Trophoblast cell (in vitro differentiated cells and primary cell): ENCODE data around the gene GOLIM4.
A peak's percentile ranks its signal among the peaks of the same experiment; 100 is the strongest.

Experiments
- DNase-seq, 2 donors: peaks; one replicate each; pipeline ENCODE4 v3.0.0-alpha.2; 2016
- H2AFZ ChIP-seq: 2 replicates; pipeline ENCODE4 v1.6.1; 2013; ENCODE audit warnings: low read length, moderate library complexity, mild to moderate bottlenecking; ENCODE audit not compliant: insufficient read depth, poor library complexity
- H2AK5ac ChIP-seq: 2 replicates; pipeline ENCODE4 v1.6.1; 2013; ENCODE audit warnings: mild to moderate bottlenecking, low read length
- H2BK120ac ChIP-seq: 2 replicates; pipeline ENCODE4 v1.6.1; 2013; ENCODE audit warnings: low read length, mild to moderate bottlenecking, moderate library complexity; ENCODE audit not compliant: insufficient read depth, poor library complexity
- H2BK12ac ChIP-seq: 2 replicates; pipeline ENCODE4 v1.6.1; 2013; ENCODE audit warnings: mild to moderate bottlenecking, low read length, moderate library complexity
- H2BK5ac ChIP-seq: 2 replicates; pipeline ENCODE4 v1.6.1; 2013; ENCODE audit warnings: low read length, low read depth, moderate library complexity, mild to moderate bottlenecking; ENCODE audit not compliant: poor library complexity
- H3K14ac ChIP-seq: 2 replicates; pipeline ENCODE4 v1.6.1; 2013; ENCODE audit warnings: mild to moderate bottlenecking, low read length
- H3K18ac ChIP-seq: 2 replicates; pipeline ENCODE4 v1.6.1; 2013; ENCODE audit warnings: mild to moderate bottlenecking, low read length
- H3K23ac ChIP-seq: 2 replicates; pipeline ENCODE4 v1.6.1; 2013; ENCODE audit warnings: low read length
- H3K27ac ChIP-seq: 2 replicates; pipeline ENCODE4 v1.5.1; 2013; ENCODE audit warnings: low read depth, mild to moderate bottlenecking, inconsistent platforms, low read length, moderate library complexity
- H3K27me3 ChIP-seq: 2 replicates; pipeline ENCODE4 v1.6.1; 2013; ENCODE audit warnings: inconsistent platforms, mild to moderate bottlenecking, low read length, moderate library complexity; ENCODE audit not compliant: insufficient read depth
- H3K36me3 ChIP-seq, 2 experiments: 1 replicate in 1 of 2; 2 replicates in 1 of 2; pipeline ENCODE4 v1.6.1; 2013; ENCODE audit warnings: low read length in 2 of 2, mild to moderate bottlenecking in 2 of 2, moderate library complexity in 1 of 2; ENCODE audit not compliant: insufficient read depth in 2 of 2, control insufficient read depth in 1 of 2
- H3K4ac ChIP-seq: 2 replicates; pipeline ENCODE4 v1.6.1; 2013; ENCODE audit warnings: low read depth, mild to moderate bottlenecking, low read length, moderate library complexity
- H3K4me1 ChIP-seq, 2 experiments: 1 replicate in 1 of 2; 2 replicates in 1 of 2; pipeline ENCODE4 v1.6.1; 2013; ENCODE audit warnings: low read length in 2 of 2, mild to moderate bottlenecking in 2 of 2, moderate library complexity in 1 of 2; ENCODE audit not compliant: insufficient read depth in 2 of 2, control insufficient read depth in 1 of 2
- H3K4me2 ChIP-seq: 2 replicates; pipeline ENCODE4 v1.6.1; 2013; ENCODE audit warnings: inconsistent platforms, mild to moderate bottlenecking, low read length, moderate library complexity
- H3K4me3 ChIP-seq: 2 replicates; pipeline ENCODE4 v1.5.1; 2013; ENCODE audit warnings: mild to moderate bottlenecking, low read depth, low read length, inconsistent platforms
- H3K79me1 ChIP-seq: one replicate; pipeline ENCODE4 v1.6.1; 2013; ENCODE audit warnings: low read length
- H3K79me2 ChIP-seq: 2 replicates; pipeline ENCODE4 v1.6.1; 2013; ENCODE audit warnings: low read length, mild to moderate bottlenecking; ENCODE audit not compliant: control insufficient read depth, insufficient read depth, poor library complexity
- H3K9ac ChIP-seq: 2 replicates; pipeline ENCODE4 v1.6.1; 2013; ENCODE audit warnings: mild to moderate bottlenecking, low read length
- H3K9me3 ChIP-seq: 2 replicates; pipeline ENCODE4 v1.6.1; 2013; ENCODE audit warnings: low read depth, mild to moderate bottlenecking, control low read depth, inconsistent platforms, low read length; ENCODE audit not compliant: insufficient read depth
- H4K12ac ChIP-seq: 2 replicates; pipeline ENCODE4 v1.6.1; 2013; ENCODE audit warnings: low read depth, mild to moderate bottlenecking, low read length, moderate library complexity
- H4K8ac ChIP-seq: 2 replicates; pipeline ENCODE4 v1.6.1; 2013; ENCODE audit warnings: low read depth, mild to moderate bottlenecking, low read length, moderate library complexity
- H4K91ac ChIP-seq: one replicate; pipeline ENCODE4 v1.6.1; 2013; ENCODE audit warnings: low read depth, mild to moderate bottlenecking, low read length, moderate library complexity
- whole genome bisulfite sequencing: extraction: QIAGEN DNeasy Blood & Tissue Kit; methylation state at CpG from one replicate; pipeline ENCODE4 v1.1.7; 2013; ENCODE audit warnings: missing lambda C conversion rate; ENCODE audit not compliant: insufficient read length, insufficient coverage; ENCODE audit errors: extremely low coverage; 5-methylcytosine and 5-hydroxymethylcytosine counted together

GOLIM4 gene

GRCh38 chr3:167992381-167992780, 103.3 kb downstream of the GOLIM4 start:
- Histone ChIP-seq H3K27ac (no peak overlapping the region), H3K4me3 (no peak overlapping the region), H3K79me1 (no peaks in the 10 kb centered on the region), H3K23ac (no peak overlapping the region), H4K12ac (no peak overlapping the region), H3K9ac (no peak overlapping the region), H2BK12ac (no peak overlapping the region), H3K14ac (no peak overlapping the region), H3K9me3 (no peaks in the 10 kb centered on the region), H3K36me3 (no peaks in the 10 kb centered on the region), H3K4me1 (no peaks in the 10 kb centered on the region), H4K8ac (no peak overlapping the region), H4K91ac (no peak overlapping the region), H3K4ac (no peak overlapping the region), H3K27me3 (no peaks in the 10 kb centered on the region), H3K18ac (no peak overlapping the region), H2BK120ac (no peak overlapping the region), H2BK5ac (no peak overlapping the region), H2AK5ac (no peak overlapping the region), H2AFZ (no peak overlapping the region), H3K4me2 (no peak overlapping the region), H3K79me2 (no peaks in the 10 kb centered on the region)
- DNase-seq = no peak
- no CpG with 5 or more reads among the region's 1 CpG for WGBS

GRCh38 chr3:167991213-167991612, 104.5 kb downstream of the GOLIM4 start:
- Histone ChIP-seq H4K12ac (no peak overlapping the region), H4K8ac (no peak overlapping the region), H3K4me2 (no peak overlapping the region), H2BK120ac (no peak overlapping the region), H3K9me3 (no peaks in the 10 kb centered on the region), H3K27me3 (no peaks in the 10 kb centered on the region), H3K18ac (no peak overlapping the region), H2AFZ (no peak overlapping the region), H3K36me3 (no peaks in the 10 kb centered on the region), H3K4ac (no peak overlapping the region), H3K4me1 (no peaks in the 10 kb centered on the region), H3K79me1 (no peaks in the 10 kb centered on the region), H3K27ac (no peak overlapping the region), H3K9ac (no peak overlapping the region), H2BK5ac (no peak overlapping the region), H3K4me3 (no peak overlapping the region), H3K14ac (no peak overlapping the region), H4K91ac (no peak overlapping the region), H2AK5ac (no peak overlapping the region), H3K23ac (no peak overlapping the region), H3K79me2 (no peaks in the 10 kb centered on the region), H2BK12ac (no peak overlapping the region)
- DNase-seq = no peak
- no CpG with 5 or more reads among the region's 6 CpGs for WGBS

DNA sequence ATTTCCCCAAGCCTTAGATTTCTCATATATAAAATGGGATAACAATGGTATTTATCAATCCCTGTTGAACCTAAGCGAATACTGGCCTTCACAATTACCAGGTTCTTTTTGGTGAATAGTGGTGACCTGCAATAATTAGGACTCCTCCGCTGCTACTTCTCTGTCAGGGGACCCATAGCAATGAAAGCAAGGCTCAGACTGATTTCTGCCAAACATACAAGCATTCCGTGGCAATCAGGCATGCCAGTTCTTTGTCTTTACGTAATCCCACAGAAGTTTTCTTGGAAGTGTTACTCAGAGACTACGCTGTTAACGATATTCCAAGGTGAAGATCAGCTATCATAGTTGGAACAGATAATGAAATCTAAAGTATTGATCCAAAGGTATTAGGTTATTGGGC, 105.7 kb downstream of the GOLIM4 start:
- H3K79me2 ChIP-seq = no peaks in the 10 kb centered on the region
- H2BK120ac ChIP-seq = no peak overlapping the region
- no peaks in the 10 kb centered on the region for H3K79me1 ChIP-seq
- no peak overlapping the region for H3K14ac ChIP-seq
- H2AK5ac ChIP-seq = no peak overlapping the region
- H4K91ac ChIP-seq = no peak overlapping the region
- H3K9me3 ChIP-seq = no peaks in the 10 kb centered on the region
- no peak overlapping the region for H3K4me2 ChIP-seq
- no peak overlapping the region for H4K8ac ChIP-seq
- DNase-seq = peak in 1 of 2 donors; percentile 3
- no peaks in the 10 kb centered on the region for H3K27me3 ChIP-seq
- no peak overlapping the region for H2BK12ac ChIP-seq
- no peak overlapping the region for H3K23ac ChIP-seq
- no peak overlapping the region for H3K18ac ChIP-seq
- no peak overlapping the region for H2AFZ ChIP-seq
- H3K4ac ChIP-seq = no peak overlapping the region
- H3K9ac ChIP-seq = no peak overlapping the region
- no peaks in the 10 kb centered on the region for H3K4me1 ChIP-seq
- H3K27ac ChIP-seq = no peak overlapping the region
- WGBS = no CpG with 5 or more reads among the region's 6 CpGs
- H2BK5ac ChIP-seq = no peak overlapping the region
- no peak overlapping the region for H3K4me3 ChIP-seq
- no peak overlapping the region for H4K12ac ChIP-seq
- H3K36me3 ChIP-seq = no peaks in the 10 kb centered on the region

GRCh38 chr3:167989066-167989465, 106.7 kb downstream of the GOLIM4 start:
- Histone ChIP-seq H4K8ac (no peak overlapping the region), H3K23ac (no peak overlapping the region), H3K18ac (no peak overlapping the region), H2BK120ac (no peak overlapping the region), H3K9me3 (no peaks in the 10 kb centered on the region), H3K36me3 (no peaks in the 10 kb centered on the region), H3K79me2 (no peaks in the 10 kb centered on the region), H3K27me3 (no peaks in the 10 kb centered on the region), H2BK12ac (no peak overlapping the region), H2AK5ac (no peak overlapping the region), H3K14ac (no peak overlapping the region), H3K4me3 (no peak overlapping the region), H2AFZ (no peak overlapping the region), H3K79me1 (no peaks in the 10 kb centered on the region), H4K12ac (no peak overlapping the region), H3K4me1 (no peaks in the 10 kb centered on the region), H2BK5ac (no peak overlapping the region), H3K27ac (no peak overlapping the region), H3K4me2 (no peak overlapping the region), H3K4ac (no peak overlapping the region), H3K9ac (no peak overlapping the region), H4K91ac (no peak overlapping the region)
- WGBS = no CpG with 5 or more reads among the region's 2 CpGs
- no peak for DNase-seq
